Kidney epithelial cell (primary cell): ENCODE results near the gene DNTT. TPM values are rescaled to one million over a fixed set of nuclear protein-coding genes. Genes with fewer than 3 reads are reported as not detected.

Source experiments
- DNase-seq: peaks from one replicate; pipeline ENCODE4 v3.0.0-alpha.2; 2010; ENCODE audit warnings: low read depth
- H3K27me3 ChIP-seq: 2 replicates; pipeline ENCODE4 v1.6.0; 2011; ENCODE audit warnings: low read length; ENCODE audit not compliant: control insufficient read depth, insufficient read depth
- H3K36me3 ChIP-seq: 2 replicates; pipeline ENCODE4 v1.5.1; 2011; ENCODE audit warnings: low read length; ENCODE audit not compliant: control insufficient read depth, insufficient read depth
- H3K4me3 ChIP-seq: 2 replicates; pipeline ENCODE4 v1.5.1; 2011; ENCODE audit warnings: low read depth, mild to moderate bottlenecking, control low read depth, low read length
- total RNA-seq: library from RNA; depleted of rRNA; stranded (reverse); fragments of >200 nt; gene quantifications from 2 replicates; pipeline ENCODE4 v1.2.3, GENCODE V29; 2015
- TF ChIP-seq, protein P1 (sequence below): IDR thresholded peaks from 2 replicates; pipeline ENCODE4 v1.5.1; 2011; ENCODE audit warnings: mild to moderate bottlenecking, moderate library complexity, low read length, control low read depth, inconsistent platforms; ENCODE audit not compliant: insufficient read depth, poor library complexity, severe bottlenecking

The DNTT gene
- total RNA-seq, 1 donor from 2014 or later, result not detected

DNA sequence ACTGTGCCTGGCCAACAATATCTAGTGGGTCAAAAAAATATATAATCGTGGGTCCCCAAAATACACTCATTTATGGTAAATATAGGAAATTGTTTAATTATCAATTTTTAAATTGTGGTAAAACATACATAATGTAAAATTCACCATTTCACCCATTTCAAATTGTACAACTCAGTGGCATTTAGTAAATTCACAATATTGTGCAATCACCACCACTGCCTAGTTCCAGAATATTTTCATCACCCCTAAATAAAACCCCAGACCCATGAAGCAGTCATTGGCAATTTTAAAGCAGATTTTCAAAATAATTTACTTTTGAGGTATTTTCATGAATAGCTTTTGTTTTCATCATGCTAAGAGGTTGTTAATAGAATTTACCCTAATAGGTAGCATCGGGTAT is 43.1 kb upstream of the DNTT start:
- TF ChIP-seq, protein P1, sequence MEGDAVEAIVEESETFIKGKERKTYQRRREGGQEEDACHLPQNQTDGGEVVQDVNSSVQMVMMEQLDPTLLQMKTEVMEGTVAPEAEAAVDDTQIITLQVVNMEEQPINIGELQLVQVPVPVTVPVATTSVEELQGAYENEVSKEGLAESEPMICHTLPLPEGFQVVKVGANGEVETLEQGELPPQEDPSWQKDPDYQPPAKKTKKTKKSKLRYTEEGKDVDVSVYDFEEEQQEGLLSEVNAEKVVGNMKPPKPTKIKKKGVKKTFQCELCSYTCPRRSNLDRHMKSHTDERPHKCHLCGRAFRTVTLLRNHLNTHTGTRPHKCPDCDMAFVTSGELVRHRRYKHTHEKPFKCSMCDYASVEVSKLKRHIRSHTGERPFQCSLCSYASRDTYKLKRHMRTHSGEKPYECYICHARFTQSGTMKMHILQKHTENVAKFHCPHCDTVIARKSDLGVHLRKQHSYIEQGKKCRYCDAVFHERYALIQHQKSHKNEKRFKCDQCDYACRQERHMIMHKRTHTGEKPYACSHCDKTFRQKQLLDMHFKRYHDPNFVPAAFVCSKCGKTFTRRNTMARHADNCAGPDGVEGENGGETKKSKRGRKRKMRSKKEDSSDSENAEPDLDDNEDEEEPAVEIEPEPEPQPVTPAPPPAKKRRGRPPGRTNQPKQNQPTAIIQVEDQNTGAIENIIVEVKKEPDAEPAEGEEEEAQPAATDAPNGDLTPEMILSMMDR, result no peak
- Histone ChIP-seq H3K36me3 (no peaks in the 10 kb centered on the region), H3K4me3 (no peak overlapping the region), H3K27me3 (no peaks in the 10 kb centered on the region)
- DNase-seq, result no peak

DNA sequence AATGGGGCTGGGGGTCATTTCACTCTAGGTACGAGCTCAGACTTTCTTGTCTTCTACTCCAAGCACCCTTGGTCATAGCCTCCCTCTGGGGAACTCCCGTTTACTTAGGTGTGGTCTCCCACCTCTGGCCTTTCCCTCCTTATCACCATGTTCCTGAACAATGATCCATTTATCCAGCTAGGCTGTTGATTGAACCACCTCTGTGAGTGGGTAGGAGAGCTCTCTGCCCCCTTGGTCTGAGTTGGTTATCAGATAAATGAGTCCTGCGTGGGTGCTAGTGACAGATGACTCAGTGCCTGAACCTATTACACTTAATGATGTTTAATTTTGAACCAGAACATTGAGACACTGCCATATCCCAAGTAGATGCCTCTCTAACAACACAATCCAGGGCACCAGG is 42.3 kb upstream of the DNTT start:
- no peak overlapping the region for H3K4me3 ChIP-seq
- H3K27me3 ChIP-seq, result no peaks in the 10 kb centered on the region
- DNase-seq, result no peak
- TF ChIP-seq, protein P1, result no peak
- no peaks in the 10 kb centered on the region for H3K36me3 ChIP-seq

DNA sequence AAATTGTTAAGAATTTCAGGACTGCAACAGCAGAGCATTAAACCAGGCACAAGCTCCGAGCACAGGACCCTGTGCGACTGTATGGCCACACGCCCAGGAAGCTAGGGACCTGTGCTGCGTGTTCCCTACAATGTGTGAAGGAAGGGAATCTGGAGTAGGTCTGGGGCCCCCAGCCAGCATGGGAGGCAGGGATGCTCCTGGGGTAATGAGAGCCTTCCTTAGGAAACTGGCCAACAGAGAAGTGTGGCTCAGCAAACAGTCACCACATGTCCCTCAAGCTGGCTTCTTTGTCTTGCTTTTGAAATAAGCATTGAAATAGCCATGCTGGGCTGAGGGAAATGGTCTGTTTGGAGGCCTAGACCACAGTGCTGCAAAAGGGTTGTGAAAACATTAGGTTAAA is 41.1 kb upstream of the DNTT start:
- no peaks in the 10 kb centered on the region for H3K27me3 ChIP-seq
- no peak for DNase-seq
- TF ChIP-seq, protein P1, result no peak
- no peaks in the 10 kb centered on the region for H3K36me3 ChIP-seq
- H3K4me3 ChIP-seq, result no peak overlapping the region

- Histone ChIP-seq H3K27me3 (no peaks in the 10 kb centered on the region), H3K4me3 (no peak overlapping the region), H3K36me3 (no peaks in the 10 kb centered on the region)
- DNase-seq, result no peak
- TF ChIP-seq, protein P1, result no peak
Measured at GRCh38 chr10:96263669-96264068, 40.6 kb upstream of the DNTT start.

DNA sequence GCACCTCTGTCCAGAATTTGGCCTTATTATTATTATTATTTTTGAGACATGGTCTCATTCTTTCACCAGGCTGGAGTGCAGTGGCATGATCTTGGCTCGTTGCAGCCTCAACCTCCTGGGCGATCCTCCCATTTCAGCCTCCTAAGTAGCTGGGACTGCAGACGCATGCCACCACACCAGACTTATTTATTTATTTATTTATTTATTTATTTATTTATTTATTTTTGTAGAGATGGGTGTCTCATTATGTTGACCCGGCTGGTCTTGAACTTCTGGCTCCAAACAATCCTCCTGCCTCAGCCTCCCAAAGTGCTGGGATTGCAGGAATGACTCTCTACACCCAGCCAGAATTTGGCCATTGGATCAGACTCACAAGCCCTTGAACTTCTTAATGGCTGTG is 39.3 kb upstream of the DNTT start:
- Histone ChIP-seq H3K27me3 (no peaks in the 10 kb centered on the region), H3K4me3 (no peak overlapping the region), H3K36me3 (no peaks in the 10 kb centered on the region)
- TF ChIP-seq, protein P1, result no peak
- no peak for DNase-seq

- no peak for DNase-seq
- Histone ChIP-seq H3K36me3 (no peaks in the 10 kb centered on the region), H3K27me3 (no peaks in the 10 kb centered on the region), H3K4me3 (no peak overlapping the region)
- TF ChIP-seq, protein P1, result no peak
Measured at GRCh38 chr10:96266118-96266770, 38.0 kb upstream of the DNTT start.
